Spleen (tissue), 11 donors: ENCODE results near the gene FLCN. TPM values are rescaled to one million over a fixed set of nuclear protein-coding genes. Genes with fewer than 3 reads are reported as not detected.

Source experiments
- DNase-seq: peaks from one replicate; pipeline ENCODE4 v3.0.0-alpha.2; 2020
- H3K27ac ChIP-seq, 8 donors: fragments of 200-600 bp; sonication (generic) in 7 of 8; 1 replicate in 4 of 8; 2 replicates in 4 of 8; pipeline versions ENCODE4 v1.5.0 to v1.8.0; 2016 to 2021; ENCODE audit warnings: inconsistent platforms in 4 of 8, mild to moderate bottlenecking in 4 of 8, moderate library complexity in 1 of 8
- H3K27me3 ChIP-seq, 7 donors: fragments of 200-600 bp; sonication (generic) in 6 of 7; replicated peaks in 1 of 7; 1 replicate in 4 of 7; 2 replicates in 3 of 7; pipeline versions ENCODE4 v1.5.0 to v1.8.0; 2016 to 2021; ENCODE audit warnings: inconsistent platforms in 3 of 7, mild to moderate bottlenecking in 1 of 7
- H3K36me3 ChIP-seq, 6 donors: fragments of 200-600 bp; sonication (generic) in 5 of 6; 1 replicate in 4 of 6; 2 replicates in 2 of 6; pipeline versions ENCODE4 v1.5.0 to v1.8.0; 2016 to 2021; ENCODE audit warnings: inconsistent platforms in 2 of 6
- H3K4me1 ChIP-seq, 6 donors: fragments of 200-600 bp; sonication (generic) in 5 of 6; 1 replicate in 3 of 6; 2 replicates in 3 of 6; pipeline versions ENCODE4 v1.5.0 to v1.8.0; 2016 to 2021; ENCODE audit warnings: inconsistent platforms in 3 of 6
- H3K4me3 ChIP-seq, 8 donors: fragments of 200-600 bp; sonication (generic) in 7 of 8; 1 replicate in 4 of 8; 2 replicates in 4 of 8; pipeline versions ENCODE4 v1.5.0 to v1.8.0; 2016 to 2021; ENCODE audit warnings: inconsistent platforms in 4 of 8, mild to moderate bottlenecking in 4 of 8, moderate library complexity in 2 of 8
- H3K9me3 ChIP-seq, 8 donors: fragments of 200-600 bp; sonication (generic) in 7 of 8; 1 replicate in 4 of 8; 2 replicates in 4 of 8; pipeline versions ENCODE4 v1.5.0 to v1.8.0; 2016 to 2021; ENCODE audit warnings: inconsistent platforms in 4 of 8
- POLR2A ChIP-seq, 3 donors: fragments of 450-650 bp; IDR thresholded peaks; one replicate each; pipeline ENCODE4 v1.5.1; 2017; ENCODE audit warnings: antibody characterized with exemption in 3 of 3, mild to moderate bottlenecking in 1 of 3
- POLR2AphosphoS5 ChIP-seq, 3 donors: sonication (generic); formaldehyde crosslinking; IDR thresholded peaks; one replicate each; pipeline ENCODE4 v1.5.1; 2017; ENCODE audit warnings: antibody characterized with exemption in 3 of 3
- WGBS, 5 donors: extraction: QIAGEN DNeasy Blood & Tissue Kit in 3 of 5; methylation state at CpG; one replicate each; pipeline versions ENCODE4 v1.1.5 to v1.1.7; 2013 to 2018; 5-methylcytosine and 5-hydroxymethylcytosine counted together
- intact Hi-C: fragments of 100-400 bp; cut with DNase I; formaldehyde crosslinking; loops from one replicate; pipeline ENCODE4 v1.15.0; 2023; ENCODE audit warnings: low total_unique reads
- polyA plus RNA-seq, 3 donors: library from polyadenylated mRNA; stranded (reverse); fragments of 200-250 nt; gene quantifications; one replicate each; pipeline ENCODE4 v1.2.1, GENCODE V29; 2013
- total RNA-seq, 7 donors: library from RNA; depleted of rRNA in 3 of 7; stranded (reverse); fragments of >200 nt in 3 of 7; fragmentation: NEBNext Ultra II Directional in 4 of 7; extraction: Animal tissue kit (Norgen Biotek cat#: 25700) in 4 of 7; gene quantifications; one replicate each; pipeline versions ENCODE4 v1.1.0 to v1.2.1, GENCODE V29; 2016 to 2021
- TF ChIP-seq, protein P1 (sequence below), 11 experiments: fragments of 200-600 bp in 7 of 11; fragments of 450-650 bp in 4 of 11; sonication (generic) in 4 of 11; IDR thresholded peaks in 8 of 11; conservative IDR thresholded peaks in 3 of 11; 1 replicate in 7 of 11; 2 replicates in 4 of 11; pipeline versions ENCODE4 v1.4.0 to v1.8.0; 2016 to 2021; ENCODE audit warnings: antibody characterized with exemption in 11 of 11, inconsistent platforms in 4 of 11, mild to moderate bottlenecking in 1 of 11
- donor health status: healthy with polysubstance abuse.
- donor health status: DM: no; HTN: no; CAD: no; lungs with moderate emphysema.
- donor health status: DM: no; HTN: no; CAD: no.
- donor health status: Bipolar disorder and iron deficiency.
- donor health status: healthy.
- donor health status: DM: no; HTN: no; CAD: no.
- donor health status: DM: yes; HTN: yes; CAD: no.

Gene FLCN
- total and polyA plus RNA-seq, 10 donors = 9.1 to 91.6 (median 72.3) TPM

DNA sequence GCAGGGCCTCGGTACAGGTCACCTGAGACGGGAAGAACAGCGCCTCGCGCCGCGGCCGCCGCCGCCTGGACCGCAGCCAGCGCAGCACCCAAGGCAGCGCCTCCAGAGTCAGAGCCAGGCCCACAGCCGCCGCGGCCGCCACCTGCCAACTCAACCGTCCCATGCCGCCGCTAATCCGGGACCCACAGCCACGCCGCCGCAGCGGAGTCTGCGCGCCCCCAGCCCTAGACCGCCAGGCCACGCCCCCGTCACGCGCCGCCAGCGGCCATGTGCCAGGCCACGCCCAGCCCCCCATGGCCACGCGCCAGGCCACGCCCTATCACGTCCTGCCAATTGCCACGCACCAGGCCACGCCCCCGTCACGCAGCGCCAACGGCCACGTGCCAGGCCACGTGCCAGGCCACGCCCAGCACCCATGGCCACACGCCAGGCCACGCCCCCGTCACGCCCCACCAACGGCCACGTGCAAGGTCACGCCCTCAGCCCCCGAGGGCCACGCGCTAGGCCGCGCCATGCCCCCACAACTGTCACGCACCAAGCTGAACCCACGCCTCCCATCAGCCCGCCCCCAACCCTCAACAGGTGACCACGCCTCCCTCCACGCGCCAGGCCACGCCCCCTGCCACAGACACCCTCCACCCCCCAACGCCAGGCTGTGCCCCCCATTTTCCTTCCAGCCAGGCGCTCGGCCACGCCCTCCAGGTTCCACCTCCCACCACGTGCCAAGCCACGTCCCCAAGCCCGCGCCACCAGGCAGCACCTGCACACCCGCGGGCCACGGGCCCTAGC is 30.6 kb downstream of the FLCN start, which contains the start of gene PLD6:
Gene PLD6, minus strand, starts transcription at position 210 of the 789 bp plus-strand sequence. Its CDS starts 47 bp downstream, at position 163.
- DNase-seq = peak; percentile 94
- no peaks in the 10 kb centered on the region for H3K9me3 ChIP-seq
- peak within 1 kb of the TSS; percentile 43 to 76 (median 52) for H3K4me3 ChIP-seq
- no peaks in the 10 kb centered on the region for H3K27me3 ChIP-seq
- TF ChIP-seq POLR2AphosphoS5 (IDR thresholded peaks at IDR 0.05) (peak; percentile 61 to 88 (median 66)), POLR2A (IDR thresholded peaks at IDR 0.05) (no peak)
- peaks cover 0 to 34% (median 11%) of the 10 kb centered on the region in 6 donors for H3K36me3 ChIP-seq
- intact Hi-C loops = no loop called here
- WGBS, 5 donors = 20 to 47% (median 30%) methylated on average over 18 to 78 of the region's 78 CpGs
- H3K27ac ChIP-seq = peak within 1 kb of the TSS; percentile 13 to 84 (median 80)
- peaks cover 16 to 58% (median 34%) of the 10 kb centered on the region in 6 donors for H3K4me1 ChIP-seq

DNA sequence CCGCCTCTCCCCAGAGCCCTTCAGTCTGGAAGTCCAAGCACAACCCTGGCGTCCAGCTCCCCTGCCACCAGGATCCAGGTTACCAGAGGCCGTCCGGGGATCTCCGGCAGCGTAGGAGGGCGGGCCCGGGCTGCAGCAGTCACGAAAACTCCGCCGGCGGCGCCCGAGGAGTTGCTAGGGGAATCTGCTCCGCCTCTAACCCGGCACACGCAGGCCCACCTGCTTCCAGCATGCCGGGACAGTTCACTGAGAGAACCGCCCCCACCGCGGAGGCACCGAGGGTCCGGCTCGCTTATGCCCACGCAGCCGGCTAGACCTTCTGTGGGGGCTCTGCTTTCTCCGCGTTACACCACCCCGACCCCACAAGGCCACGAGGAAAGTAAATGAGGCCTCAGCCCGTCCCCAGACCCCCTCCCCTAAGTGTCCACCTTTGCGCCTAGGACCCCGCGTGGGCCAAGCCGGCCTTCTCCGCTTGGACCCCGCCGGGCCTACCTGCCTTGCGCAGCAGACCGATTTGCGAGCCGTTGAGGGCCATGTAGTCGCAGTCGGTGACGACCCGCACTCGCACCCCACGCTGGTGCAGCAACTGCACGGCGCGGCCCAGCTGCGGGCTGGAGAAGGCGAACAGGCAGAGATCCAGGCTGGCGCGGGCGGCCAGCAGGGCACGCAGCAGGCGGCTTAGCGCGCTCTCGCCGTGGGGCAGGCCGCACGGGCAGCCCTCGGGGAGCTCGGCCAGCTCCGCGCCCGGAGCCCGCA is 31.4 kb downstream of the FLCN start:
- no peak for TF ChIP-seq POLR2A (IDR thresholded peaks at IDR 0.05)
- peak in 2 of 3 donors; percentile 40 to 47 for TF ChIP-seq POLR2AphosphoS5 (IDR thresholded peaks at IDR 0.05)
- TF ChIP-seq, protein P1, sequence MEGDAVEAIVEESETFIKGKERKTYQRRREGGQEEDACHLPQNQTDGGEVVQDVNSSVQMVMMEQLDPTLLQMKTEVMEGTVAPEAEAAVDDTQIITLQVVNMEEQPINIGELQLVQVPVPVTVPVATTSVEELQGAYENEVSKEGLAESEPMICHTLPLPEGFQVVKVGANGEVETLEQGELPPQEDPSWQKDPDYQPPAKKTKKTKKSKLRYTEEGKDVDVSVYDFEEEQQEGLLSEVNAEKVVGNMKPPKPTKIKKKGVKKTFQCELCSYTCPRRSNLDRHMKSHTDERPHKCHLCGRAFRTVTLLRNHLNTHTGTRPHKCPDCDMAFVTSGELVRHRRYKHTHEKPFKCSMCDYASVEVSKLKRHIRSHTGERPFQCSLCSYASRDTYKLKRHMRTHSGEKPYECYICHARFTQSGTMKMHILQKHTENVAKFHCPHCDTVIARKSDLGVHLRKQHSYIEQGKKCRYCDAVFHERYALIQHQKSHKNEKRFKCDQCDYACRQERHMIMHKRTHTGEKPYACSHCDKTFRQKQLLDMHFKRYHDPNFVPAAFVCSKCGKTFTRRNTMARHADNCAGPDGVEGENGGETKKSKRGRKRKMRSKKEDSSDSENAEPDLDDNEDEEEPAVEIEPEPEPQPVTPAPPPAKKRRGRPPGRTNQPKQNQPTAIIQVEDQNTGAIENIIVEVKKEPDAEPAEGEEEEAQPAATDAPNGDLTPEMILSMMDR (IDR thresholded peaks at IDR 0.05 in 8 of 11, conservative IDR thresholded peaks at IDR 0.05 in 3 of 11) = no peak
- Histone ChIP-seq H3K36me3 (peaks cover 0 to 32% (median 5%) of the 10 kb centered on the region in 6 donors), H3K9me3 (no peaks in the 10 kb centered on the region), H3K27me3 (no peaks in the 10 kb centered on the region), H3K4me1 (peaks cover 16 to 62% (median 39%) of the 10 kb centered on the region in 6 donors), H3K4me3 (peak overlapping the region; percentile 43 to 76 (median 52)), H3K27ac (peak overlapping the region; percentile 11 to 84 (median 80))
- DNase-seq = peak; percentile 91
- intact Hi-C loops = no loop called here
- WGBS, 5 donors = 12 to 26% (median 15%) methylated on average over 38 to 70 of the region's 70 CpGs

DNA sequence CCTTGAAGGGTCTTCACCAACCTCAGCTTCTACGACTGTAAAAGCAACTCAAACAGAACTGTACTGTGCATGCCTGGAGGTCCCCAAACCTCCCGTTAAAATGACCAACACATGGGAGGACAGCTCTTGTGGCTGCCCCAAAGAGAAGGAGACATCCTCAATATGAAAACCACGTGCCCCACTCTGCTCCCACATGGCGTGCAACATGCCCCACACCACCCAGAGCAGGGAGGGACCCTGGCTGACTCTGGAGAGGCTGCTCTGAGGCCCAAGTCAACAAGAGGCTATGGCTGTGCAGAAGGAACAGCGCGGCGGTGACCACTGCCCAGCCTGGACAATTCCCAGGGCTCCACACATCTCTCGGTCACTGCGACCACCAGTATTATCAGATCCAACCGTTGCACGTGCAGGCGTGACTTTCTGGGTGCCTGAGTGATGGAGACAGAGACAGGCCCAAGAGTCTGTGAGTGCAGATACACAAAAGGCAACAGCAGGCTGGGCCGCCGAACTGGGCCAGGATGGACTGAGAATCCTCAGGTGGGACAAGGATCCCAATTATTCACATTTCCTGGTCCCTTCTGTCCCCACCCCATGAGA is 32.2 kb downstream of the FLCN start:
- Histone ChIP-seq H3K27me3 (no peaks in the 10 kb centered on the region), H3K36me3 (peaks cover 0 to 26% (median 5%) of the 10 kb centered on the region in 6 donors), H3K4me3 (peak overlapping the region; percentile 43 to 76 (median 52)), H3K4me1 (peaks cover 16 to 68% (median 39%) of the 10 kb centered on the region in 6 donors), H3K9me3 (no peaks in the 10 kb centered on the region), H3K27ac (peak overlapping the region in 5 of 8 donors; percentile 1 to 84 (median 82))
- intact Hi-C loops = no loop called here
- DNase-seq = no peak
- no peak for TF ChIP-seq POLR2A (IDR thresholded peaks at IDR 0.05)
- TF ChIP-seq, protein P1 (IDR thresholded peaks at IDR 0.05 in 8 of 11, conservative IDR thresholded peaks at IDR 0.05 in 3 of 11) = no peak
- no peak for TF ChIP-seq POLR2AphosphoS5 (IDR thresholded peaks at IDR 0.05)
- 79 to 91% (median 83%) methylated on average over 9 to 14 of the region's 14 CpGs for WGBS, 5 donors

DNA sequence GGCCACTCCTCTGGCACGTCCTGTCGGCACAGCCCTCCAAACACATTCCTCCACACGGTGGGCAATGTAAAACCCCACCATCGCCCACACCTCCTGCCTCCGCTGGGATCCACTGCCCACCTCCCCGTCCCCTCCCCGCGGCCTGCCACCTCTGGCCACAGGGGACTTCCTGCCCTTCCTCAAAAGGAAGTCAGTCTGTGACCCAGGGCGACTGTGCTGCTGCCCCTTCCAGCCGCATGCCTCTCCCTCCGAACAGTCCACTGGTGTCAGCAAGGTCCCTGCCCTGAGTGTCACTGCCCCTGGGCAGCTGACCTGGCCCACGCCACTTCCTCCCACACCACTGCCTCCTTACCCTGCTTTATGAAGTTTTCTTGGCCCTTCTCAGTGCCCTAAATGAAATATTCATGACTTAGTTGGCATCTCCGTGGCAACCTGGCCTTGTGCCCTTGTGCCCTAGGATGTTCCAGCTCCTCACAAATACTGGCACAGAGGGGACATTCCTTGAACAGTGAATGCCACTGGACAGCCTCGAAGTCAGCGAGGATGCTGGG is 32.9 kb downstream of the FLCN start:
- H3K27me3 ChIP-seq = no peaks in the 10 kb centered on the region
- no peaks in the 10 kb centered on the region for H3K9me3 ChIP-seq
- H3K36me3 ChIP-seq = peaks cover 0 to 24% (median 5%) of the 10 kb centered on the region in 6 donors
- H3K4me3 ChIP-seq = peak overlapping the region in 1 of 8 donors; percentile 76
- intact Hi-C loops = no loop called here
- DNase-seq = no peak
- peaks cover 16 to 73% (median 39%) of the 10 kb centered on the region in 6 donors for H3K4me1 ChIP-seq
- WGBS, 5 donors = 43 to 68% (median 48%) methylated on average over 13 to 15 of the region's 15 CpGs
- TF ChIP-seq POLR2AphosphoS5 (IDR thresholded peaks at IDR 0.05) = peak; percentile 27 to 70 (median 54)
- TF ChIP-seq POLR2A (IDR thresholded peaks at IDR 0.05) = no peak
- H3K27ac ChIP-seq = peak overlapping the region in 4 of 8 donors; percentile 1 to 84 (median 32)
